Testis (tissue), 3 donors: ENCODE measurements around the gene FBXO41. TPM values are rescaled to one million over a fixed set of nuclear protein-coding genes. Genes with fewer than 3 reads are reported as not detected.

Source experiments
- DNase-seq: peaks from one replicate; pipeline ENCODE4 v3.0.0-alpha.2; 2019
- H3K27ac ChIP-seq, 2 donors: fragments of 200-600 bp; sonication (generic); one replicate each; pipeline ENCODE4 v1.5.1; 2019
- H3K27me3 ChIP-seq: fragments of 200-600 bp; sonication (generic); one replicate; pipeline ENCODE4 v1.5.1; 2019
- H3K36me3 ChIP-seq: fragments of 200-600 bp; sonication (generic); one replicate; pipeline ENCODE4 v1.5.1; 2017; ENCODE audit warnings: low read depth; ENCODE audit errors: missing control alignments
- H3K4me1 ChIP-seq: fragments of 200-600 bp; sonication (generic); one replicate; pipeline ENCODE4 v1.5.1; 2019
- H3K4me3 ChIP-seq, 2 donors: fragments of 200-600 bp; sonication (generic); one replicate each; pipeline ENCODE4 v1.5.1; 2017 to 2019
- H3K9me3 ChIP-seq: fragments of 200-600 bp; sonication (generic); one replicate; pipeline ENCODE4 v1.5.1; 2017
- CTCF ChIP-seq, 3 experiments: fragments of 450-650 bp in 2 of 3; fragments of 200-600 bp in 1 of 3; sonication (generic) in 1 of 3; IDR thresholded peaks; one replicate each; pipeline ENCODE4 v1.5.1; 2016 to 2019; ENCODE audit warnings: antibody characterized with exemption in 3 of 3, mild to moderate bottlenecking in 2 of 3, moderate library complexity in 1 of 3
- POLR2A ChIP-seq: fragments of 450-650 bp; IDR thresholded peaks from one replicate; pipeline ENCODE4 v1.6.1; 2017; ENCODE audit warnings: antibody characterized with exemption, mild to moderate bottlenecking, moderate library complexity
- WGBS, 2 donors: methylation state at CpG; one replicate each; pipeline ENCODE4 v1.1.5; 2018; 5-methylcytosine and 5-hydroxymethylcytosine counted together
- intact Hi-C: fragments of 100-400 bp; cut with DNase I; formaldehyde crosslinking; loops from one replicate; pipeline ENCODE4 v1.15.1; 2023; ENCODE audit warnings: low total_unique reads
- polyA plus RNA-seq: library from polyadenylated mRNA; stranded (reverse); fragments of 350-450 nt; fragmentation: Illumina TruSeq; extraction: RNeasy Lipid Tissue Mini Kit (QIAGEN cat#74804); gene quantifications from one replicate; pipeline ENCODE4 v1.2.3, GENCODE V29; 2014; ENCODE audit warnings: low read depth, low replicate concordance; ENCODE audit not compliant: insufficient read depth
- total RNA-seq, 2 donors: library from RNA; depleted of rRNA; stranded (reverse); fragments of >200 nt; gene quantifications; one replicate each; pipeline ENCODE4 v1.2.3, GENCODE V29; 2016

Gene FBXO41
- total and polyA plus RNA-seq, 3 donors from 2014 or later: 4.9 to 12.4 (median 11.1) TPM

DNA sequence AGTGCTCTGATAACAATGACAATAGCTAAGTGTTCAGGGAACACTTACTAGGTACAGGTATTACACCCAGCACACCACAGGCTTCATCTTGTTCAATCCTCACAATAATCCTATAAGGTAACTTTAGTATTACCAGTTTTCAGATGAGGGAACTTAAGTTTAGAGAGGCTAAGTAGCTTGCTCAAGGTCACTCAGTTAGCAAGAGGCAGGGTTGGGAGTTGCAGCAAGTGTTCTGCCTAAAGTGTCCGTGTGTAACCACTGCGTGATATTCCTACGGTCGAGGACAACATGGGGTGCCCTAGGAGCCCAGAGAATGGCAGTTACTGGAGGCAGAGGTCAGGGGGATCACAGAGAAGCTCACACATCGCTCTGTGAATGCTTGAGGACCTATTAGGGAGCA is 39.3 kb upstream of the FBXO41 start:
- no peak for DNase-seq
- no peaks in the 10 kb centered on the region for H3K4me1 ChIP-seq

DNA sequence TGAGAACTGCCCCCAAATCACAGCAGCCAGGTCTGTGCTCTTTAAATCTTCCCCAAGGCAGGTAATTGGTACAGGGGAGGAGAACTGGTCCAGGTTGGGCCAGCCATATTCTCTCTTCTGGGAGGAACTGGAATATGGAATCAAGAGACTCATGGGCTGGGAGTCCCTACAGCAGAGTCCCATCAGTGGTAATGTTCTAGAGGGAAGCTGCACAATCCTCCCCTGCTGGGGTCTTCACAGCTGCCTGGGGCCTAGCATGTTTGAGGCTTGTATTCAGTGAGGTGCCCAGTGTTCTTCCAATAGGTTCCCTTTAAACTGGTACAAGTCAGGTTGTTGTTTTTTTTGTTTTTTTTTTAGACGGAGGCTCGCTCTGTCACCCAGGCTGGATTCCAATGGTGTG is 30.2 kb upstream of the FBXO41 start:
- no peak overlapping the region for H3K4me3 ChIP-seq
- no peak for DNase-seq
- TF ChIP-seq CTCF (IDR thresholded peaks at IDR 0.05) (no peak), POLR2A (no peak)
- no peak overlapping the region for H3K27ac ChIP-seq
- H3K9me3 ChIP-seq: no peaks in the 10 kb centered on the region
- intact Hi-C loops: no loop called here
- WGBS, 2 donors: 76 to 100% methylated on average over 2 of the region's 2 CpGs
- H3K4me1 ChIP-seq: no peaks in the 10 kb centered on the region
- no peaks in the 10 kb centered on the region for H3K36me3 ChIP-seq
- no peaks in the 10 kb centered on the region for H3K27me3 ChIP-seq

More for the DNA sequence above, 39.3 kb upstream of the FBXO41 start:
- H3K27me3 ChIP-seq: no peaks in the 10 kb centered on the region
- intact Hi-C loops: no loop called here
- no peak overlapping the region for H3K4me3 ChIP-seq
- no peak overlapping the region for H3K27ac ChIP-seq
- no peak for TF ChIP-seq CTCF (IDR thresholded peaks at IDR 0.05)
- TF ChIP-seq POLR2A: no peak
- 58 to 74% methylated on average over 5 of the region's 5 CpGs for WGBS, 2 donors
- H3K9me3 ChIP-seq: no peaks in the 10 kb centered on the region
- no peaks in the 10 kb centered on the region for H3K36me3 ChIP-seq

DNA sequence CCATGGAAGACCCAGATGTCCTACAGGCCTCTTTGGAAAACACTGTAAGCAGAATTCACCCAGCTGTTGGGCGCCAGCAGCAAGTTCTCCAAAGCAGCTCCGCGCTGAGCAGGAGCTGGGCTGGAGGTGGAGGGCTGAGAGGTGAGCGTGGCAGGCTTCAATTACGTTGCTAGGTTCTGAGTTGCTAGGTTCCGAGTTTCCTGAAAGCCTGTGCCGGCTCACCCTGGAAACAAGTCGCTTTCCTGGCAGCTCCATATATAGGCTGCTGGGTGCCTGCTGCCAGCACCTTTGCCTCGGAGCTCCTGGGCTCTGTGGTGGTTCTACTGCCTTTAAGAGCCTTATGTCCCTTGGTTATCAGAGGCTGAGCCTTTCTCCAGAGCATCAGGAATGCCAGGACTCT is 23.4 kb upstream of the FBXO41 start:
- Histone ChIP-seq H3K27me3 (no peaks in the 10 kb centered on the region), H3K4me1 (no peaks in the 10 kb centered on the region), H3K4me3 (no peak overlapping the region), H3K36me3 (no peaks in the 10 kb centered on the region), H3K9me3 (no peaks in the 10 kb centered on the region), H3K27ac (no peak overlapping the region)
- no peak for DNase-seq
- TF ChIP-seq POLR2A: no peak
- no peak for TF ChIP-seq CTCF (IDR thresholded peaks at IDR 0.05)
- intact Hi-C loops: no loop called here
- WGBS, 2 donors: 69 to 70% methylated on average over 2 to 9 of the region's 9 CpGs

DNA sequence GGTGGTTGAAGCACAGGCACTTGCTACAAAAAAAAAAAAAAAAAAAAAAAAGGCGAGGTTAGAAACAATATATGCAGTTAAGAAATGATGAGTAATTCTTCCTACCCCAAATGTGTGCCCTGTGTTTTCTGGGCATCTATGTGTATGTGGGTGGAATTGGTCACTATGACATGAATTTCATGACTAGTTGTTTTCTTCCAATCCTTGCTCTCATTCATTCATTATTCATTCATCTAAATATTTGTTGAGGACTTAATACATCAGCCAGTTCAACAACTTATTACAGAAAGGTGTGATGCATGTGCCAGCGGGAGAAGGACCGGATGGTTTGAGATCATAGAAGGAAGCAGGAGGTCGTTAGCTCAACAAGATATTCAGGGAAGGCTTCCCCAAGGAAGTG is 17.4 kb upstream of the FBXO41 start:
- Histone ChIP-seq H3K4me1 (no peaks in the 10 kb centered on the region), H3K9me3 (no peaks in the 10 kb centered on the region), H3K4me3 (no peak overlapping the region), H3K27me3 (no peaks in the 10 kb centered on the region), H3K36me3 (no peaks in the 10 kb centered on the region), H3K27ac (no peak overlapping the region)
- WGBS, 2 donors: 78 to 81% methylated on average over 4 of the region's 4 CpGs
- no peak for TF ChIP-seq CTCF (IDR thresholded peaks at IDR 0.05)
- TF ChIP-seq POLR2A: no peak
- no peak for DNase-seq
- intact Hi-C loops: no loop called here

DNA sequence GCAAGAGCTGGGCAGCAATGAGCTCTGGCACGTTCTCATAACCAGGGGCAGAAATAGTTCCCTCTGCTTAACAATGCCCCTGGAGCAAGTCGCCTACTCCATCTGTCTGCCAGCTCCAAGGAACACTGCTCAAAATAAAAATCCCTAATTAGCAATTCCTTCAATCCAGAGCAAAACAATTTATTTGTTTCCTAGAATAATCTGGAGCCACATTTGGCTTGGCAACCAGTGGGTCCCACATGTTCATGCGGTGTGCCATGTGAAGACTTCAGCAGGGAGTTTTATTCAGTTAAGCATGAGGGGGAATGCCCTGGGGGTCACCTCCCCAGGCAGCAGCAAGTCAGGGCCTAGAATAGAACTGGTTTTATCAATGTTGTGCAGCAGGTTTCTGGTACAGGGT is 16.6 kb upstream of the FBXO41 start:
- H3K4me3 ChIP-seq: no peak overlapping the region
- H3K27ac ChIP-seq: no peak overlapping the region
- H3K27me3 ChIP-seq: no peaks in the 10 kb centered on the region
- intact Hi-C loops: no loop called here
- H3K36me3 ChIP-seq: no peaks in the 10 kb centered on the region
- H3K4me1 ChIP-seq: no peaks in the 10 kb centered on the region
- H3K9me3 ChIP-seq: no peaks in the 10 kb centered on the region
- TF ChIP-seq CTCF (IDR thresholded peaks at IDR 0.05): no peak
- no peak for TF ChIP-seq POLR2A
- WGBS, 2 donors: 69 to 70% methylated on average over 3 of the region's 3 CpGs
- DNase-seq: no peak
